HFF-Myc (cell line): ENCODE data around the gene BLZF1.

Experiments used
- DNase-seq: peaks from one replicate; pipeline ENCODE4 v3.0.0-alpha.2; 2011; ENCODE audit warnings: low read depth; ENCODE audit errors: extremely low read depth
- H3K4me3 ChIP-seq: replicated peaks from 2 replicates; pipeline ENCODE4 v1.5.1; 2011; ENCODE audit warnings: low read depth, mild to moderate bottlenecking, control low read depth, low read length
- CTCF ChIP-seq: IDR thresholded peaks from 2 replicates; pipeline ENCODE4 v1.5.1; 2012; ENCODE audit warnings: mild to moderate bottlenecking, low read depth, low read length, control low read depth; ENCODE audit errors: missing control alignments

BLZF1 gene

GRCh38 chr1:169414952-169415351, 47.0 kb downstream of the BLZF1 start:
- H3K4me3 ChIP-seq: no peak overlapping the region
- no peak for TF ChIP-seq CTCF
- no peak for DNase-seq

GRCh38 chr1:169421309-169421708, 53.3 kb downstream of the BLZF1 start:
- no peak for DNase-seq
- TF ChIP-seq CTCF: no peak

GRCh38 chr1:169426174-169426705, 58.2 kb downstream of the BLZF1 start:
- TF ChIP-seq CTCF: no peak
- no peak for DNase-seq
- H3K4me3 ChIP-seq: peak overlapping the region; percentile 40; the same call in 1 of the 2 replicates

More at GRCh38 chr1:169421309-169421708, 53.3 kb downstream of the BLZF1 start:
- no peak overlapping the region for H3K4me3 ChIP-seq

GRCh38 chr1:169427081-169427641, 59.2 kb downstream of the BLZF1 start, which contains the start of gene CCDC181:
Gene CCDC181 (minus strand): TSS chr1:169427474. CDS start chr1:169424927, 2,547 bp downstream.
- no peak for DNase-seq
- TF ChIP-seq CTCF: no peak
- peak within 1 kb of the TSS; percentile 40 for H3K4me3 ChIP-seq
